GM12873 (cell line): ENCODE measurements around the gene ADAM15.

ENCODE experiments used
- TF ChIP-seq, protein P1 (sequence below): IDR thresholded peaks from 2 replicates; pipeline ENCODE4 v1.5.1; 2012; ENCODE audit warnings: low read depth, mild to moderate bottlenecking, moderate library complexity, low read length, control low read depth; ENCODE audit not compliant: insufficient read depth; ENCODE audit errors: missing control alignments

The ADAM15 gene

DNA sequence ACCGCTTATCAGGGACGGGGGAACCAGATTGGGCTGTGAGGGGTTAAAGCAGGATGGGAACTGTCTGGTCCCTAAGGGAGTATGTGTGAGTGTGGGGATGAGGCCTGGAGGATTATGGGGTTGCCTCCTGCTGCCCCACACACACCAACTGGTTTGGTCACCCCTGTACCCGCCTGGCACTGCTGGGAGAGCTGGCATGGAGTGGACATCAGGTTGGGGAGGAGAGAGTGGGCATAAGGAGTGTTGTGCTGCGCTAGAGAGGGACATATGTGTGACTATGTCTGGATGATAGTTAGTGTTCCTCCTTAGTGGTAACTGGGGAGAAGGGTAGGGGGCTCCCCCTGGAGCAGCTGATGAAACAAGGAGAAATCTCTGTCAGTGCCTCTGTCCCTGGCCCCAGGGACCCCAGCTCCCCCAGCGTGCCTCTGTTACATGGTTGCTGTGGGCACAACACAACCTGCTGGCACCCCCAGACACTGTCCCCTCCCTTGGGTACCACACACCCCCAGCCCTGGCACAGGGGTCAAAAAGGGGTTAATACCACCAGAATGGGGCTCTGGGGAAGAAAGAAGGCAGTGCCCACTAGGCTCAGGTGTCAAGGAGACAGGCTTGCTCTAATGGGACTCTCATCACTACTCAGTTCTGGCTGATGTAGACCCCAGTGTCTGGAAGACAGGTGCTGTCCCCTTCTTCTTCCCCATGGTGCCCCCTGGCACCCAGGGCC is 46.6 kb upstream of the ADAM15 start:
- TF ChIP-seq, protein P1, sequence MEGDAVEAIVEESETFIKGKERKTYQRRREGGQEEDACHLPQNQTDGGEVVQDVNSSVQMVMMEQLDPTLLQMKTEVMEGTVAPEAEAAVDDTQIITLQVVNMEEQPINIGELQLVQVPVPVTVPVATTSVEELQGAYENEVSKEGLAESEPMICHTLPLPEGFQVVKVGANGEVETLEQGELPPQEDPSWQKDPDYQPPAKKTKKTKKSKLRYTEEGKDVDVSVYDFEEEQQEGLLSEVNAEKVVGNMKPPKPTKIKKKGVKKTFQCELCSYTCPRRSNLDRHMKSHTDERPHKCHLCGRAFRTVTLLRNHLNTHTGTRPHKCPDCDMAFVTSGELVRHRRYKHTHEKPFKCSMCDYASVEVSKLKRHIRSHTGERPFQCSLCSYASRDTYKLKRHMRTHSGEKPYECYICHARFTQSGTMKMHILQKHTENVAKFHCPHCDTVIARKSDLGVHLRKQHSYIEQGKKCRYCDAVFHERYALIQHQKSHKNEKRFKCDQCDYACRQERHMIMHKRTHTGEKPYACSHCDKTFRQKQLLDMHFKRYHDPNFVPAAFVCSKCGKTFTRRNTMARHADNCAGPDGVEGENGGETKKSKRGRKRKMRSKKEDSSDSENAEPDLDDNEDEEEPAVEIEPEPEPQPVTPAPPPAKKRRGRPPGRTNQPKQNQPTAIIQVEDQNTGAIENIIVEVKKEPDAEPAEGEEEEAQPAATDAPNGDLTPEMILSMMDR, result no peak

DNA sequence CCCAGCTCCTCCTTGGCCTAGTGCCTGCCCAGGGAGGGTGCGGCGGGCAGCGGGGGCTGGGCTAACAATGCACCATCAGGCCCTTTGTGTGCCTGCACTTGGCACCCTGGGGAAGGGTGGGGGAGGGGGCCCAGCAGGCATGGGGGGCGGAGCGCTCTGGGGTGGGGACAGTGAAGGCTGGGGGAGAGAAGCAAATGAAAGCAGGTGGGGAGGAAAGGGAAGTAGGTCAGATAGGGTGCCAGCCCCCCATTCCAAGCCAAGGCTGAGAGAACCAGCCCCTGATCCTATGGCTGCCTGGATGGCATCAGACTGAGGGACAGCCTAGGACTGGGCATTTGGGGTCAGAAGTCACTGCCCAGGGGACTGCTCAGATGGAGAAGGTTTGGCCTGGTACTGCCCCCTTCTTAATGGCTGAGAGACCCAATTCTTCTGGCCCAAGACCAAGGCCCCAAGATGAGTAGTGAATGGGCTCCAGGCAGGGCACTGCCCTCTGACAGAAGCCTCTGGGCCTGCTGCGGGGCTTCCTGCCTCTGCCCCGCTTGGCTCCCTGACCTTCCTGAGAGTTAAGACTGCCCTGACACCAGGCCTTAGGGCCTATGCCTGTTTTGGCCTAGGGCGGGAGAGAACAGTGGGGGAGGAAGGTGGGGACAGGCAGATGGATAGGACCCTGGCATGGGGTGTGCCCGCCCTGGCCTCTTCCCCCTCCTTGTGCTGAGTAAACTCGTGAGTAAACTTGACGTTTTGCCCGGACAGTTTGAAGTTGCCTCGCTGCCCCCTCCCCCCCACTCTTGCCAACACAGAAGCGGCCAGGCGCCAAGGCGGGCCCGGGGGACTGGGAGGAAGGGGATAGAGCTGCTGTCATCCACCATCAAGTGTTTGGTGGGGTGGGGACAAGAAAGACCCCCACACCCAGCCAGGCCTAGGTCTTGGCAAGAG is 45.8 kb upstream of the ADAM15 start:
- TF ChIP-seq, protein P1, result no peak

DNA sequence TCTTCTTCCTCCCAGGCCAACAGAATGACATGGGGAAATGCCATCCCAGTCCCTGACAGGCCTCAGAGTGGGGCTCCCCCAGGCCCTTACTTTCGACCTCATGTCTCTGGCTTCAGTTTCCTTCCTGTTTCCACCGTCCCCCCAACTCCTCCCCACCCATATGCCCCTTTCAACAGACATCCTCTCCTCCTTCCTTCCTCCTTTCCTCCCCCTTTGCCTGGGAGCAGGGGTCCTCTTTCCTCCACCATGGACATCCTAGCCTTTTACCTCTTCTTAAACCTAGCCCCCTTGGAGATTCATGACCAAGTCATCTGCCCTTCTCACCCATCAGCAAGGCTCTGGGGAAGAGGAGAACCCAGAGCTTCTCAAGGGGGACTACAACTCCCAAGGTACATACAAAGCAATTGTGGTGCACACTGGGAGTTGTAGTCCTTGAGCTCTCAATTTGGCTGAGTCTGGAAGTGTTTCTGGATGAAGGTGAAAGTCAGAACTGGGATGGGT is 44.5 kb upstream of the ADAM15 start:
- TF ChIP-seq, protein P1, result no peak

DNA sequence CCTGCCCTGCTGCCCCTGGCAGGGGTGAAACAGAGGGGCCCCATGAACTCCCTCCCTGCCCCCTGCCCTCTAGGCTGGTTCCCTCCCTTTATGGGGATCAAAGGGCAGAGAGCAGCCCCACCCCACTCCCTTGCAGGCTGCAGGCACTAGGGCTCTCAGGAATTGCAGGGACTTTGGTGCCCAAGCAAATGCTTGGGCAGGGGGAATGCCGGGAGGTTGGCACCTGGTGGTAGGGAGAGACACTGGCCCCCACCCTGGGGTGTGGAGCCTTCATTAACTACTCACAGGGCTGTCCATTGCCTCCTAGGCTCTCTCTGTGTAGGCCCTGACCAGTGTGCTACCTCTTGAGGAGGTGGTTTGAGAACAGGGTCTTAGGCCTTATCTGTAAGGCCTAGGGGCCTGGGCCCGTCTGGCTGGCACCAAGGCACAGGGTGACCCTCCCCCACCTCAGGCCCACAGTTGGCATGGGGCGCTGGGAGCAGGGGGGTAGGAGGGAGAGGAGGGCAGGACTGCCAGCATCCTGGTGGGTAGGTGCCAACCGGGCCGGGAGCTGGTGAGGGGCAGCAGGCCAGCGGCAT is 43.8 kb upstream of the ADAM15 start:
- TF ChIP-seq, protein P1, result no peak

DNA sequence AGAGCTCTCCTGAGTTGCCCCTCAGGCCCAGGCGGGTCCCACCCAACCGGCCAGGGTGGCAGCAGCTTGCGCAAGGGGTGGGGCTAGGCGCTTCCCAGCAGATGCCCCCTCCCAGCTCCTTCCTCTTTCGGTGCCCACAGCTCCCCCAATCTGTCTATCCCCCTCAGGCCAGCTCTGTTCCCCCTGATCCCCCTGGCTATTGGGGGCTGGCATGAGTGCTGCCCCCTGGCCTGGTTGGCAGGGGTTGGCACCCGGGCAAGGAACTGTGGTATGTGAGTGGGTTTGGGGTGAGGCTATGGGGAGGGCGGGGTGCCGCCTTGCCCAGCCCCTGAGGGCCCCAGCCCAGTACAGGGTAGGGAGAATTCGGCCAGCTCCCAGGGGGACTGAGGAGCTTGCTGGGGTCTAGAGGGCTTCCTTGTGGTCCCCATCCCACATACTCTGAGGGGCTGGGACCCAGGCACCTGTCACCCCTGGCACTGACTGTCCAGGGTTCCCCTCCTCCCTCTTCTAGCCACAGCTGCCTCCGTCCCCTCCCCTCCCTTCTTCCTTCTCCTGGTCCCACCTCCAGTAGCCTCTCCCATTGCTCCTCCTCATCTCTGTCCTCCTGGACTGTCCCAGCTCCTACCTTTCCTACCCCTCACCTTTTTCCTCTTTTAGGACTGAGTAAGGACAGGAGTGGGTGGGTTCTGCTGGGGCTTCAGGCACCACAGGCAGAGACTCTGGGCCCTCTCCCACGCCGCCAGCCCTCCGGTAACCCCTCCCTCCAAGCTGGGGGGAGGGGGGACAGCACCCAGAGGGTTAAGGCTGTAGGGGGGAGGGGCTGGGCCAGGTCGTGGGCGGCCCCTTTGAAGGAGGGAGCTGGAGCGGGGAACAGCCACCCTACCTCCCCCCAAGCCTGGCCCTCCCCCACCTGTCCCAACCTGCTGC is 42.8 kb upstream of the ADAM15 start:
- TF ChIP-seq, protein P1, result no peak

DNA sequence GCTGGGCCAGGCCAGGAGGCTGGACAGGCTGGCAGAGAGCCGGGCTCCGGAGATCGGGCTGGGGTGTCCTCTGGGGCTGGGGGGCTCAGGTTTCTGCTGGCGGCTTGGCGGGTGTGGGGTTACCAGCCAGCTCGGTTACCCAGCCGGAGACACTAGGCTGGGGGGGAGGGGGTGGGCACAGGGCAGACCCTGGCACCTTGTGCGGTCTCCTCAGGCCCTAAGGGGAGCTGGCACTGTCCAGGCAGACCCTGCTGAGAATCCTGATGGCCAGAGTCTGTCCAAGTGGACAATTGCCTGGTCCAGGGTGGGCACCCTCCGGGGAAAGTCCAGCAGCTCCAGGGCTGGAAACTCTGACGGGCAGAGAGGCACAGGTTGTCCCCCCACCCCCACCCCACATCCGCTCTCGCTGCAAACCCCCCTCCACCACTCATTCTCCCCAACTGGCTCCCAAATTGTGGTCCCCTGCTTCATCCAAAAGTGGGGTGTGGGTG is 41.9 kb upstream of the ADAM15 start:
- TF ChIP-seq, protein P1, result no peak
